ENCODE results near the gene DHDDS.
"Not testable (repeated sequence)": the region's sequence is repeated elsewhere in the genome, so short reads cannot be mapped to it uniquely, and the experiment has no call there.

The DHDDS gene, protein sequence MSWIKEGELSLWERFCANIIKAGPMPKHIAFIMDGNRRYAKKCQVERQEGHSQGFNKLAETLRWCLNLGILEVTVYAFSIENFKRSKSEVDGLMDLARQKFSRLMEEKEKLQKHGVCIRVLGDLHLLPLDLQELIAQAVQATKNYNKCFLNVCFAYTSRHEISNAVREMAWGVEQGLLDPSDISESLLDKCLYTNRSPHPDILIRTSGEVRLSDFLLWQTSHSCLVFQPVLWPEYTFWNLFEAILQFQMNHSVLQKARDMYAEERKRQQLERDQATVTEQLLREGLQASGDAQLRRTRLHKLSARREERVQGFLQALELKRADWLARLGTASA

GRCh38 chr1:26431979-26432695 lies at the start of gene DHDDS:
DHDDS (plus strand) TSS chr1:26432321; CDS start chr1:26432946, 625 bp downstream.
- DNase-seq: peak; percentile 98

GRCh38 chr1:26384076-26384475 lies 48.0 kb upstream of the DHDDS start:
- DNase-seq: no peak

- DNase-seq: not testable (repeated sequence)
These were observed 47.1 kb upstream of the DHDDS start for GRCh38 chr1:26385063-26385462.

GRCh38 chr1:26387447-26387846 lies 44.7 kb upstream of the DHDDS start:
- no peak for DNase-seq

- DNase-seq: no peak
These were observed 43.2 kb upstream of the DHDDS start for GRCh38 chr1:26388791-26389445.

GRCh38 chr1:26389604-26390247 lies 42.4 kb upstream of the DHDDS start:
- DNase-seq: no peak

- no peak for DNase-seq
These were observed 40.7 kb upstream of the DHDDS start for GRCh38 chr1:26391450-26391849.

DNA sequence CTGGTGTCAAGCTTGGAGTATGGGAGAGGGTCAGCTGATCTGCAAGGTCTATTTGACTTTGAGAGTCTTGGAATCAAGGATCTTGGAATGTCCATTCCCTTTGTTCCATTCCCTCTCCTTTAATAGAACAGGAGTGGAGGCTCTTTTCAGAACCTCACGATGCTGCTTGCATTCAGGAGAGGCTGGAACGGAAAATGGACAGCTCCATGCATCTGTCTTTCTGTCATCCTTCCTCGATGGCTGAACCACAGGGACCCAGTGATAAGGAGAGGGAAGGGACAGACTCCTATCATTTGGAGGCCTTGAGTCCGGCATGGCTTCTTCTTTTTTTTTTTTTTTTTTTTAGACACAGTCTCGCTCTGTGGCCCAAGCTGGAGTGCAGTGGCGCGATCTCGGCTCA lies 36.4 kb upstream of the DHDDS start:
- no peak for DNase-seq

DNA sequence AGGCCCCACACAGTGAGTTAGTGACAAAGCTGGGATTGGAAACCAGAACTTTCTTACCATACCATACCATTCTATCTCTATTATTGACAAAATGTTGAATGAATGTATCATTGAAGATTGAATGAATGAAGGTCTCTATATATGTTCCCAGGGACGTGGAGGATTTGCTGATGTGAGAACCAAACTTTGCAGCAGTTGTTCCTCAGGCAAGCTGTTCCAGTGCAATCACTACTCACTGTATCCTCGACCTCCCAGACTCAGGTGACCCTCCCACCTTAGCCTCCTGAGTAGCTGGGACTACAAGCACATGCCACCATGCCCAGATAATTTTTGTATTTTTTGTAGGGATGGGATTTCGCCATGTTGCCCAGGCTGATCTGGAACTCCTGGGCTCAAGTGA lies 33.1 kb upstream of the DHDDS start:
- DNase-seq: no peak

- no peak for DNase-seq
These were observed 30.2 kb upstream of the DHDDS start for GRCh38 chr1:26401891-26402290.

- no peak for DNase-seq
These were observed 28.5 kb upstream of the DHDDS start for GRCh38 chr1:26403656-26404055.

GRCh38 chr1:26404641-26405040 lies 27.5 kb upstream of the DHDDS start:
- no peak for DNase-seq

GRCh38 chr1:26405281-26405915 lies 26.7 kb upstream of the DHDDS start:
- no peak for DNase-seq

DNA sequence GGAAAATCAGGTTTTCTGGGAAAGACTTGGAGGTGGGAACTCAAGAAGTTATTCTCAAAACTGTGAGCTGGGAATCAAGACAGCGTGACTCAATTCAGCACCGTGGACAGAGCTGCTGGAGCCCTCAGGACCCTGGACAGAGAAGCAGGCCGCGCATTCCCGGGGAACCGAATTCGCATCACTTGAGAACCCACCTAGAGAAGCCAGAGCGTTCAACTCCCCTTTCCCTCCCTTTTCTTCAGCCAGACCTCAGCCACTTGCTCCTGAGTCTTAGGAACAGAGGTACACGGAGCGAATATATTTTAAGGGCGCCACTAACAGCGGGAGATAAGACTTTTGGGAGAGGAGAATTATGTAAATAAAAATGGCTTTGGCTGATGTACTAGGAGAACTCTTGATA lies 23.5 kb upstream of the DHDDS start:
- DNase-seq: peak; percentile 66 to 71

DNA sequence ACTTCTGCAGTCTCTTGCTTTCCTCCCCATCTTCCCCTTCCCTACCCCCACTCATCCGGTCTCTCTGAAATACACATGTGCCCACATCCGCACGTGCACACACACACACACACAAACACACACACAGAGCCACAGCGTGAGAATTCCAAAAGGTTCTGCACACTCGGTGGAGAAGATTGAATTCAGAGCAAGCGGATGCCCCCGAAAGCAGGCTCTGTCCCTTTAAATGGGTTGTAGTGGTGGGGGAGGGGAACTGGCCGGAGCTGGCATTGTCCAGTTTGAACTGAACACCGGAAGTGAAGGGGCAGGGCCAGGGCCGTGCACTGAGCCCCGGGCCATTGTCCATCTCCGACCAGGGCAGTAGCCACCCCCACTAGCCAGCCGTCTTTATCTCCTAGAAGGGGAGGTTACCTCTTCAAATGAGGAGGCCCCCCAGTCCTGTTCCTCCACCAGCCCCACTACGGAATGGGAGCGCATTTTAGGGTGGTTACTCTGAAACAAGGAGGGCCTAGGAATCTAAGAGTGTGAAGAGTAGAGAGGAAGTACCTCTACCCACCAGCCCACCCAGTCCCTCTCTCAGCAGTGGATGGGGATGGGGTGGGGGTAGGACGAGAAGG lies 22.8 kb upstream of the DHDDS start:
- no peak for DNase-seq

DNA sequence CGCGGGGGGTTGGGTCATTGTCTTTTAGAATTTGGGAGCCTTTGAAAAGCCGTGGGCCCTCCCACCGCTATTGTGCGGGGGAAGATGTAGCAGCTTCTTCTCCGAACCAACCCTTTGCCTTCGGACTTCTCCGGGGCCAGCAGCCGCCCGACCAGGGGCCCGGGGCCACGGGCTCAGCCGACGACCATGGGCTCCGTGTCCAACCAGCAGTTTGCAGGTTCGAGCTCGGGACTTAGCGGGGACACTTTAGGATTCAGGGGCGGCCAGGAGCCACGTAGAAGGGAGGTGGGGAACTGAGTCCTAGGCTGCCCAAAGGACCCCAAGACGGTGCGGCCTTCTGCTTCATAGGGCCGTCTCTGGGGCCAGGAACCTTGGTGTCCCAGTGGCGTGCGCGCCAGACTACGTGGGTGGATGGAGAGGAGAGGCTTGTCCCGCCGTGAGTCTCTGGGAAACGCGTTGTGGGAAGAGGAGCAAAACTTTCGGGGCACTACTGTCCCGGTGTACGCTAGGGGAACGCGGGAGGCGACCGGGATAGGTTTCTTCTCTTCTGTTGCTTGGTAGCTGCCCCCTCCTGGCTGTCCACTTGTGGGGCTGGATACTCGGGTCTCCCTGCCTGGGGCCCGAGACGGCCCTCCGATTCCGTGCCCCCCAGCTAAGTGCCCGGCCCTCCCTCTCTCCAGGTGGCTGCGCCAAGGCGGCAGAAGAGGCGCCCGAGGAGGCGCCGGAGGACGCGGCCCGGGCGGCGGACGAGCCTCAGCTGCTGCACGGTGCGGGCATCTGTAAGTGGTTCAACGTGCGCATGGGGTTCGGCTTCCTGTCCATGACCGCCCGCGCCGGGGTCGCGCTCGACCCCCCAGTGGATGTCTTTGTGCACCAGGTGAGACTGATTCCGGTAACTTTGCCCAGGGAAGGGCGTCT lies 21.2 kb upstream of the DHDDS start, which contains the start of gene LIN28A:
Gene LIN28A, plus strand, starts transcription at position 112 of the 918 bp plus-strand sequence. Its CDS starts 75 bp downstream, at position 187.
- DNase-seq: no peak

DNA sequence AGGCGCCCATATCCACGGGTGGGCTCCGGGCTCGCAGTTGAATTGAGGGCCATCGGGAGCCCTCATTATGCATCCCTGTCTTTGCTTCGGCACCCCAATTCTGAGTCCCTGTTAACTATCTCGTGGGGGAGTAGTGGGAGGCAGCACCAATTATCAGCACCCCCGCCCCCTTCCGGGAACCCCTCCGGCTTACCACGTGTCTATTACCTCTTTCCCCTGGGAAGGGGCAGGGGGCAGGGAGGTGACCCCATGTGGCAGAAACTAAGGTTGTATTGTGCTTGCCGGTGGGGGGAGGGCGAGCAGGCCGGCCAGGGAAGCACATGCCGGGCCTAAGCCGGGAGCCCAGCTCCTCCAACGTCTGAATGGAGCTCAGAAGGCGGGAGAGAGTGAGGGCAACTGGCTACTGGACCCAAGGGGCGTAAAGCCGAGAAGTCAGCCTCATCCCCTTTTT lies 20.5 kb upstream of the DHDDS start:
- DNase-seq: no peak

GRCh38 chr1:26412180-26412840 lies 19.8 kb upstream of the DHDDS start:
- DNase-seq: no peak

GRCh38 chr1:26413031-26413430 lies 19.1 kb upstream of the DHDDS start:
- no peak for DNase-seq

GRCh38 chr1:26417111-26417759 lies 14.9 kb upstream of the DHDDS start:
- DNase-seq: peak; percentile 79 to 83
